A549 (cell line): ENCODE data around the gene KRT23. TPM values are rescaled to one million over a fixed set of nuclear protein-coding genes. Genes with fewer than 3 reads are reported as not detected.

Experiments
- ATAC-seq, 2 experiments: fragments of 200-7000 bp in 1 of 2; fragments of >200 bp in 1 of 2; cut with Nextera tagmentation in 1 of 2; cut with Tn5 transposase in 1 of 2; 3 replicates each; pipeline versions ENCODE4 v1.8.0 to v1.9.1; 2018 to 2020; ENCODE audit warnings: mild to moderate bottlenecking in 1 of 2, moderate library complexity in 1 of 2
- CTCF ChIA-PET: fragments of 300-600 bp; sonication (Branson Sonifier 250); formaldehyde crosslinking; extraction: SDS; loops from one replicate; lab custom pipeline; 2021; ENCODE audit warnings: antibody characterized with exemption, inconsistent platforms; lab: Yijun Ruan, JAX
- POLR2A ChIA-PET: fragments of 350-600 bp; formaldehyde crosslinking; extraction: SDS; loops from one replicate; lab custom pipeline; 2021; ENCODE audit warnings: antibody characterized with exemption, inconsistent platforms; lab: Yijun Ruan, JAX
- DNase-seq, 2 experiments: peaks; one replicate each; pipeline versions ENCODE4 v3.0.0 to v3.0.0-alpha.2; 2011 to 2016; ENCODE audit warnings: low read depth in 1 of 2, low spot score in 1 of 2
- FAIRE-seq: peaks from 2 replicates; lab custom pipeline; 2011; peaks lifted over from hg19 to GRCh38; lab: Jason Lieb, UNC
- H3K27ac ChIP-seq, 2 experiments: fragments of >200 bp; sonication (Bioruptor Twin); formaldehyde crosslinking; 3 replicates each; pipeline ENCODE4 v1.5.1; 2016 to 2017
- H3K4me1 ChIP-seq: fragments of >200 bp; sonication (Bioruptor Twin); formaldehyde crosslinking; 3 replicates; pipeline ENCODE4 v1.6.1; 2016
- H3K4me2 ChIP-seq: fragments of >200 bp; sonication (Bioruptor Twin); formaldehyde crosslinking; 3 replicates; pipeline ENCODE4 v1.6.1; 2016
- H3K4me3 ChIP-seq: fragments of >200 bp; sonication (Bioruptor Twin); formaldehyde crosslinking; 3 replicates; pipeline ENCODE4 v1.5.1; 2016
- H3K9me3 ChIP-seq: fragments of >200 bp; sonication (Bioruptor Twin); formaldehyde crosslinking; 3 replicates; pipeline ENCODE4 v1.6.1; 2016
- BHLHE40 ChIP-seq: IDR thresholded peaks from 2 replicates; pipeline ENCODE4 v1.6.1; 2012; ENCODE audit warnings: low read depth, low read length, inconsistent platforms
- E2F6 ChIP-seq: IDR thresholded peaks from 2 replicates; pipeline ENCODE4 v1.6.1; 2012; ENCODE audit warnings: low read depth, borderline replicate concordance
- EHMT2 ChIP-seq: fragments of 200-600 bp; sonication (generic); IDR thresholded peaks from 2 replicates; pipeline ENCODE4 v1.6.1; 2016; ENCODE audit warnings: antibody characterized with exemption, low read depth, mild to moderate bottlenecking, moderate library complexity
- ELK1 ChIP-seq: fragments of 150-350 bp; IDR thresholded peaks from 2 replicates; pipeline ENCODE4 v1.6.1; 2014; ENCODE audit warnings: low read depth, mild to moderate bottlenecking, low read length
- FOSB ChIP-seq: fragments of 250-450 bp; sonication (Bioruptor Pico); IDR thresholded peaks from 2 replicates; pipeline ENCODE4 v1.5.0; 2020; ENCODE audit warnings: mild to moderate bottlenecking, moderate library complexity
- GATA3 ChIP-seq: IDR thresholded peaks from 2 replicates; pipeline ENCODE4 v1.6.1; 2012; ENCODE audit warnings: borderline replicate concordance
- HES2 ChIP-seq: fragments of >200 bp; sonication (Bioruptor Twin); formaldehyde crosslinking; IDR thresholded peaks from 2 replicates; pipeline ENCODE4 v1.6.1; 2016
- JUN ChIP-seq, 2 experiments: fragments of >200 bp; sonication (Bioruptor Twin); formaldehyde crosslinking; IDR thresholded peaks; 2 replicates in 1 of 2; 3 replicates in 1 of 2; pipeline ENCODE4 v1.6.1; 2016 to 2017
- MAFK ChIP-seq: fragments of 450-650 bp; IDR thresholded peaks from 2 replicates; pipeline ENCODE4 v1.6.1; 2014; ENCODE audit not compliant: partially characterized antibody
- MAX ChIP-seq: IDR thresholded peaks from 2 replicates; pipeline ENCODE4 v1.6.1; 2012
- MYC ChIP-seq: IDR thresholded peaks from 2 replicates; pipeline ENCODE4 v1.6.1; 2012; ENCODE audit warnings: mild to moderate bottlenecking, inconsistent platforms, low read length, improper control_type of control experiment, borderline replicate concordance
- NFE2L2 ChIP-seq: fragments of 150-350 bp; conservative IDR thresholded peaks from 2 replicates; pipeline ENCODE4 v1.6.1; 2014; ENCODE audit warnings: low read length
- NR3C1 ChIP-seq: fragments of >200 bp; sonication (Bioruptor Twin); formaldehyde crosslinking; IDR thresholded peaks from 3 replicates; pipeline ENCODE4 v1.6.1; 2017
- RAD21 ChIP-seq, 2 experiments: fragments of >200 bp in 1 of 2; sonication (Bioruptor Twin) in 1 of 2; formaldehyde crosslinking in 1 of 2; IDR thresholded peaks in 1 of 2; conservative IDR thresholded peaks in 1 of 2; 2 replicates in 1 of 2; 3 replicates in 1 of 2; pipeline ENCODE4 v1.6.1; 2012 to 2018; ENCODE audit warnings: inconsistent platforms in 1 of 2
- RCOR1 ChIP-seq: fragments of 150-350 bp; IDR thresholded peaks from 2 replicates; pipeline ENCODE4 v1.6.1; 2014; ENCODE audit warnings: antibody characterized with exemption, low read length, low read depth
- RNF2 ChIP-seq: fragments of 200-600 bp; sonication (generic); IDR thresholded peaks from 2 replicates; pipeline ENCODE4 v1.6.1; 2016; ENCODE audit warnings: low read depth, mild to moderate bottlenecking, antibody characterized with exemption, moderate library complexity, borderline replicate concordance
- TFCP2L1 ChIP-seq: fragments of 250-450 bp; sonication (Bioruptor Pico); IDR thresholded peaks from 2 replicates; pipeline ENCODE4 v1.5.0; 2021; ENCODE audit warnings: mild to moderate bottlenecking
- TP53 ChIP-seq: fragments of 250-450 bp; sonication (Bioruptor Pico); IDR thresholded peaks from 2 replicates; pipeline ENCODE4 v1.5.0; 2021; ENCODE audit warnings: mild to moderate bottlenecking, moderate library complexity
- ZNF302 ChIP-seq: fragments of 250-450 bp; sonication (Bioruptor Pico); IDR thresholded peaks from 2 replicates; pipeline ENCODE4 v1.9.0; 2021; ENCODE audit warnings: inconsistent platforms, mild to moderate bottlenecking, moderate library complexity
- WGBS: methylation state at CpG from one replicate; pipeline ENCODE4 v1.1.6; 2017; ENCODE audit errors: missing lambda C conversion rate; 5-methylcytosine and 5-hydroxymethylcytosine counted together
- polyA plus RNA-seq, 4 experiments: library from polyadenylated mRNA; depleted of rRNA in 3 of 4; stranded (reverse); fragments of >200 nt; fragmentation: RNase III in 1 of 4; extraction: RNeasy Plus Mini Kit Qiagen cat#74134 plus additional on column Dnase treatment in 1 of 4; gene quantifications; 2 replicates in 3 of 4; 3 replicates in 1 of 4; pipeline ENCODE4 v1.2.3, GENCODE V29; 2011 to 2017

KRT23 gene
- polyA plus RNA-seq, 2 of the 4 experiments (the other 2 are of a cell fraction), result not detected

- Histone ChIP-seq H3K9me3 (no peaks in the 10 kb centered on the region), H3K4me3 (no peak overlapping the region), H3K4me1 (no peaks in the 10 kb centered on the region), H3K27ac (no peak overlapping the region), H3K4me2 (no peak overlapping the region)
- CTCF ChIA-PET, result interaction anchor here (0.8 to 1.3 kb wide), 3 partner anchors 48 to 389 kb away, joined by 3 read pairs; no protein-coding TSS in a partner anchor
- POLR2A ChIA-PET, result no interaction called here
- DNase-seq (no peak), FAIRE-seq (no peak), ATAC-seq (no peak)
- 54% methylated on average over 3 of the region's 3 CpGs for WGBS
- no peak for TF ChIP-seq ELK1
- no peak for TF ChIP-seq BHLHE40
- TF ChIP-seq JUN (IDR thresholded peaks at IDR 0.05), result no peak
- no peak for TF ChIP-seq GATA3
- no peak for TF ChIP-seq TP53 (CRISPR knock-in tag)
- TF ChIP-seq MAFK, result no peak
- TF ChIP-seq, all 56 proteins: peak for 0
These were observed 1.8 kb downstream of the KRT23 start for GRCh38 chr17:40935624-40936023.

- ATAC-seq, result no peak
- H3K4me3 ChIP-seq, result no peak overlapping the region
- no peaks in the 10 kb centered on the region for H3K9me3 ChIP-seq
- CTCF ChIA-PET, result interaction anchor here (0.9 to 1.8 kb wide), 7 partner anchors 8 to 730 kb away, joined by 3 to 7 read pairs (median 6); no protein-coding TSS in a partner anchor
- H3K27ac ChIP-seq, result no peak overlapping the region
- peak; percentile 56 for FAIRE-seq
- DNase-seq, result no peak
- no peak for TF ChIP-seq E2F6
- no peak for TF ChIP-seq MYC
- no peak for TF ChIP-seq GATA3
- no peak for TF ChIP-seq RCOR1
- TF ChIP-seq FOSB (CRISPR knock-in tag), result no peak
- no peak for TF ChIP-seq RAD21 (conservative IDR thresholded peaks at IDR 0.05 in 1 of 2, IDR thresholded peaks at IDR 0.05 in 1 of 2)
- TF ChIP-seq MAX, result no peak
- TF ChIP-seq EHMT2, result no peak
- TF ChIP-seq NR3C1, result no peak
- no peak for TF ChIP-seq ZNF302 (CRISPR knock-in tag)
- no peak for TF ChIP-seq TFCP2L1
- TF ChIP-seq BHLHE40, result no peak
- TF ChIP-seq JUN (IDR thresholded peaks at IDR 0.05), result no peak
- TF ChIP-seq RNF2, result no peak
- TF ChIP-seq, all 56 proteins: peak for 0
- Histone ChIP-seq H3K4me1 (no peaks in the 10 kb centered on the region), H3K4me2 (no peak overlapping the region)
- 61% methylated on average over 2 of the region's 2 CpGs for WGBS
- POLR2A ChIA-PET, result no interaction called here
These were observed 4.8 kb downstream of the KRT23 start for GRCh38 chr17:40932608-40933007.

- 63% methylated on average over 3 of the region's 3 CpGs for WGBS
- DNase-seq (no peak), FAIRE-seq (no peak), ATAC-seq (no peak)
- peak; percentile 17 for TF ChIP-seq MAFK
- TF ChIP-seq NR3C1, result no peak
- ChIA-PET CTCF (interaction anchor here (1.0 to 1.8 kb wide), 4 partner anchors 13 to 717 kb away, joined by 3 to 7 read pairs (median 6); no protein-coding TSS in a partner anchor), POLR2A (no interaction called here)
- no peak overlapping the region for H3K27ac ChIP-seq
- H3K4me1 ChIP-seq, result no peaks in the 10 kb centered on the region
- H3K4me3 ChIP-seq, result no peak overlapping the region
- H3K4me2 ChIP-seq, result no peak overlapping the region
- H3K9me3 ChIP-seq, result no peaks in the 10 kb centered on the region
These were observed 6.1 kb downstream of the KRT23 start for GRCh38 chr17:40931311-40931710.

GRCh38 chr17:40926341-40926740, 11.1 kb downstream of the KRT23 start:
- no peak for FAIRE-seq
- CTCF ChIA-PET, result interaction anchor here (0.7 kb wide), 1 partner anchor 10 kb away, joined by 3 read pairs; no protein-coding TSS in a partner anchor

More at GRCh38 chr17:40926341-40926740, 11.1 kb downstream of the KRT23 start:
- DNase-seq (no peak), ATAC-seq (no peak)
- TF ChIP-seq FOSB (CRISPR knock-in tag) (no peak), NFE2L2 (no peak), HES2 (no peak), MAFK (no peak)
- Histone ChIP-seq H3K27ac (no peak overlapping the region), H3K4me2 (no peak overlapping the region), H3K9me3 (no peaks in the 10 kb centered on the region), H3K4me3 (no peak overlapping the region), H3K4me1 (peaks cover 14% of the 10 kb centered on the region)
- POLR2A ChIA-PET, result no interaction called here
- WGBS, result 91% methylated on average over 8 of the region's 8 CpGs
